Activated CD8-positive, alpha-beta T cell treated with anti-CD3 and anti-CD28 coated beads for 36 hours (primary cell): Measurements from ENCODE around the gene NBAS. TPM values are rescaled to one million over a fixed set of nuclear protein-coding genes. Genes with fewer than 3 reads are reported as not detected.

Source experiments
- ATAC-seq: fragments of 200-7000 bp; cut with Tn5 transposase; one replicate; pipeline ENCODE4 v1.10.0; 2021; ENCODE audit warnings: mild to moderate bottlenecking, moderate library complexity
- CTCF ChIA-PET: fragments of 350-600 bp; sonication (Branson Sonifier 250); formaldehyde crosslinking; loops from one replicate; lab custom pipeline; 2021; ENCODE audit warnings: antibody characterized with exemption; lab: Charles Lee
- POLR2A ChIA-PET: fragments of 350-600 bp; sonication (Branson Sonifier 250); formaldehyde crosslinking; loops from one replicate; lab custom pipeline; 2021; ENCODE audit warnings: antibody characterized with exemption; lab: Charles Lee
- DNase-seq: peaks from one replicate; pipeline ENCODE4 v3.0.0-alpha.2; 2020
- H3K27ac Mint-ChIP-seq: one replicate; pipeline ENCODE4 v1.8.0; 2021; ENCODE audit warnings: mild to moderate bottlenecking, mixed read lengths
- H3K27me3 Mint-ChIP-seq: one replicate; pipeline ENCODE4 v1.8.0; 2021; ENCODE audit warnings: mixed read lengths
- H3K36me3 Mint-ChIP-seq: one replicate; pipeline ENCODE4 v1.8.0; 2021; ENCODE audit warnings: low read depth, mixed read lengths
- H3K4me1 Mint-ChIP-seq: one replicate; pipeline ENCODE4 v1.8.0; 2021; ENCODE audit warnings: low read depth, mixed read lengths
- H3K4me3 Mint-ChIP-seq: one replicate; pipeline ENCODE4 v1.8.0; 2021; ENCODE audit warnings: mild to moderate bottlenecking, moderate library complexity, mixed read lengths
- H3K9me3 Mint-ChIP-seq: one replicate; pipeline ENCODE4 v1.8.0; 2021; ENCODE audit warnings: mixed read lengths
- intact Hi-C: fragments of 100-400 bp; cut with micrococcal nuclease; formaldehyde crosslinking; loops from one replicate; pipeline ENCODE4 v1.10.0; 2022
- total RNA-seq, 2 experiments: library from RNA; stranded (reverse); gene quantifications; one replicate each; pipeline ENCODE4 v1.2.3, GENCODE V29; 2021
- TF ChIP-seq, protein P1 (sequence below): fragments of 200-600 bp; IDR thresholded peaks from one replicate; pipeline ENCODE4 v1.8.0; 2022; ENCODE audit warnings: antibody characterized with exemption, mild to moderate bottlenecking

Gene NBAS
- total RNA-seq, 2 experiments from 2014 or later = 40.9 to 41.9 TPM

DNA sequence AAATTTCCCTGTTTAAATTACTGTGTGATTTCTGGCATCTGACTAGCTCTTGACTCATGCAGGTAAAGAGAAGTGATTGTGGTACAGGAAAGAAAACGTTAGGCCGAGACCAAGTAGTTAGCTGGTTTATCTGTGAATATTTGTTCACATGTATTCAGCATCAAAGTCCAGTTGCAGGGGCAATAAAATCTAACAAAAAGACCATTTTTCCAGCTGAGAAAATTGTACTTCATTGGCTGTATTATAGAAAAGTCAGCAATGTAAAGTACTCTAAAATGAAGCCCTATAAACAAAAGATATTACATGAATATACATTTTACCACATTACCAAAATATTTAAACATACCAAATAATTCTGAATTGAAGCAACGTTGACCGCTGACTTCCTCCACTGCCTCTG, 88.3 kb downstream of the NBAS start:
- peaks cover 59% of the 10 kb centered on the region for H3K36me3 Mint-ChIP-seq
- CTCF ChIA-PET = no interaction called here
- POLR2A ChIA-PET = no interaction called here
- H3K4me1 Mint-ChIP-seq = no peaks in the 10 kb centered on the region
- H3K27me3 Mint-ChIP-seq = no peaks in the 10 kb centered on the region
- DNase-seq = no peak
- H3K4me3 Mint-ChIP-seq = no peak overlapping the region
- TF ChIP-seq, protein P1, sequence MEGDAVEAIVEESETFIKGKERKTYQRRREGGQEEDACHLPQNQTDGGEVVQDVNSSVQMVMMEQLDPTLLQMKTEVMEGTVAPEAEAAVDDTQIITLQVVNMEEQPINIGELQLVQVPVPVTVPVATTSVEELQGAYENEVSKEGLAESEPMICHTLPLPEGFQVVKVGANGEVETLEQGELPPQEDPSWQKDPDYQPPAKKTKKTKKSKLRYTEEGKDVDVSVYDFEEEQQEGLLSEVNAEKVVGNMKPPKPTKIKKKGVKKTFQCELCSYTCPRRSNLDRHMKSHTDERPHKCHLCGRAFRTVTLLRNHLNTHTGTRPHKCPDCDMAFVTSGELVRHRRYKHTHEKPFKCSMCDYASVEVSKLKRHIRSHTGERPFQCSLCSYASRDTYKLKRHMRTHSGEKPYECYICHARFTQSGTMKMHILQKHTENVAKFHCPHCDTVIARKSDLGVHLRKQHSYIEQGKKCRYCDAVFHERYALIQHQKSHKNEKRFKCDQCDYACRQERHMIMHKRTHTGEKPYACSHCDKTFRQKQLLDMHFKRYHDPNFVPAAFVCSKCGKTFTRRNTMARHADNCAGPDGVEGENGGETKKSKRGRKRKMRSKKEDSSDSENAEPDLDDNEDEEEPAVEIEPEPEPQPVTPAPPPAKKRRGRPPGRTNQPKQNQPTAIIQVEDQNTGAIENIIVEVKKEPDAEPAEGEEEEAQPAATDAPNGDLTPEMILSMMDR = no peak
- intact Hi-C loops = no loop called here
- no peak overlapping the region for H3K27ac Mint-ChIP-seq
- H3K9me3 Mint-ChIP-seq = peaks cover 5% of the 10 kb centered on the region
- ATAC-seq = no peak

DNA sequence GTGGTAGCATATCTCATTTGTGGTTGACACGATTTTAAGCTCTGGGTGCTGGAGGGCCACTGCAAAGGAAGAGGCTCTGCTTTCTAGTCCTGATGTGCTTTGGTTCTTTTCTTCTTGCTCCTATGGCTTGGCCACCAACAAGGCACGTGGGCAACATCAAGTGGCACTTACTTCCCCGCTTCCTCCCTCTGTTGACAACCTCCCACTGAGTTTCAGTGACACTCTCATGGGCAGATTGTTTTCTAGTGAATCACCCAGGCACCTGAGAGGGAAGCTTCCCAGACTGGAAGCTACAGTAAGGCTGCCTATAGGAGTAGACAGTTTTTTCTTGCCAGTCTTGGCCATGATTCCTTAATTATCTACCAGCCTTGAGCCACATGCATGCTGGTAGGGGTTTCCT, 89.0 kb downstream of the NBAS start:
- no peak overlapping the region for H3K27ac Mint-ChIP-seq
- H3K36me3 Mint-ChIP-seq = peaks cover 60% of the 10 kb centered on the region
- H3K27me3 Mint-ChIP-seq = no peaks in the 10 kb centered on the region
- ATAC-seq (no peak), DNase-seq (no peak)
- TF ChIP-seq, protein P1 = no peak
- ChIA-PET CTCF (no interaction called here), POLR2A (interaction anchor here (0.7 kb wide), 1 partner anchor 25 kb away, joined by 3 read pairs; no protein-coding TSS in a partner anchor)
- peaks cover 5% of the 10 kb centered on the region for H3K9me3 Mint-ChIP-seq
- no peak overlapping the region for H3K4me3 Mint-ChIP-seq
- intact Hi-C loops = no loop called here
- H3K4me1 Mint-ChIP-seq = no peaks in the 10 kb centered on the region

DNA sequence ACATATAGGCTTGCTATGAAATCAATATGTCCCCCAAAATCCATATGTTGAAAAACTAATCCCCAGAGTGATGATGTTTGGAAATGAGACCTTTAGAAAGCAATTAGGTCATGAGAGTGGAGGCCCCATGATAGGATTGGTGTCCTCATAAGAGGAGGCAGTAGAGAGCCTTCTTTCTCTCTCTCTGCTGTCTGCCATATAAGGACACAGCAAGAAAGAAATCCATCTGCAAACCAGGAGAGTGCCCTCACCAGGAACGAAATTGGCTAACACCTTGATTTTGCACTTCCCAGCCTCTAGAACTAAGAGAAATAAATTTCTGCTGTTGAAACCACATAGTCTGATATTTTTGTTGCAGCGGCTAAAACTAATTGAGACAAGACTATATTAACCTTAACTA, 89.5 kb downstream of the NBAS start:
- H3K36me3 Mint-ChIP-seq = peaks cover 59% of the 10 kb centered on the region
- no peak for ATAC-seq

DNA sequence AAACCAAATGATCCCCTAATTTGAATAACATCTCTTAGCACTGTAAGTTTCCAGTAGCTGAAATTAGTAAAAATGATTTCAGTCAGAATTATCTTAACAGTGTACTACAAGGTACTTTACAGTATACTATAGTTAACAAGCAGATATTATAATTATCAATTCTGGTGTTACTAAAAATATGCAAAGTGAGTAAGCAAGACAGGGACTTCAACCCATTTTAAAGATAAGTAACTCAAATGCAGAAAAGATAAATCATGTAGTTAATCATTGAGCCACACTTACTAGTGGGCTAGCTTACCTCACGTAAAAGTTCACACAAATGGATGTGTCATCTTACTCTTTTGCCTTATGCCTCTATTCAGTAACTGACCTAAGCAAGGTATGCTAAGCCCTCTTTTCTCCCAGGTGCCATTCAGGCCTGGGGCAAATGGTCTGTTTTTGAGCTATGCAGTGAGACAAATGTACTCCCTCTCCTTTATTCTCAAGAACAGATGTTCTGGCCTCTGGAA, 101.0 kb downstream of the NBAS start:
- H3K9me3 Mint-ChIP-seq = no peaks in the 10 kb centered on the region
- H3K4me1 Mint-ChIP-seq = no peaks in the 10 kb centered on the region
- peaks cover 30% of the 10 kb centered on the region for H3K36me3 Mint-ChIP-seq
- CTCF ChIA-PET = no interaction called here
- no peaks in the 10 kb centered on the region for H3K27me3 Mint-ChIP-seq
- DNase-seq = no peak
- no peak overlapping the region for H3K27ac Mint-ChIP-seq
- no peak overlapping the region for H3K4me3 Mint-ChIP-seq
- POLR2A ChIA-PET = no interaction called here
- intact Hi-C loops = no loop called here
- ATAC-seq = no peak
- TF ChIP-seq, protein P1 = no peak

More for the DNA sequence above, 89.5 kb downstream of the NBAS start:
- no peak overlapping the region for H3K27ac Mint-ChIP-seq
- peaks cover 5% of the 10 kb centered on the region for H3K9me3 Mint-ChIP-seq
- CTCF ChIA-PET = no interaction called here
- no peak overlapping the region for H3K4me3 Mint-ChIP-seq
- H3K4me1 Mint-ChIP-seq = no peaks in the 10 kb centered on the region
- POLR2A ChIA-PET = no interaction called here
- intact Hi-C loops = no loop called here
- DNase-seq = no peak
- H3K27me3 Mint-ChIP-seq = no peaks in the 10 kb centered on the region
- TF ChIP-seq, protein P1 = no peak

DNA sequence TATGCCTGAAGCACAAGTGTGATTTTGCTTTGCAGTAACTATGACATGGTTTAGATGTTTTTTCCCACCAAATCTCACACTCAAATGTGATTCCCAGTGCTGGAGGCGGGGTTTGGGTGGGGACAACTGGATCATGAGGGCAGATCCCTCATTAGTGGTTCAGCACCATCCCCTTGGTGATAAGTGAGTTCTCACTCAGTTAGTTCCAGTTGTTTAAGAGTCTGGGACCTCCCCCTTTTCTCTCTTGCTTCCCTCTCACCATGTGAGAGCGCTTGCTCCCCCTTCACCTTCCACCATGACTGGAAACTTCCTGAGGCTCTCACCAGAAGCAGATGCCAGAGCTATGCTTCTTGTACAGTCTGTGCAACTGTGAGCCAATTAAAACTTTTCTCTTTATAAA, 102.9 kb downstream of the NBAS start:
- Mint-ChIP-seq H3K9me3 (no peaks in the 10 kb centered on the region), H3K4me1 (no peaks in the 10 kb centered on the region), H3K36me3 (peaks cover 26% of the 10 kb centered on the region), H3K4me3 (no peak overlapping the region), H3K27ac (no peak overlapping the region), H3K27me3 (no peaks in the 10 kb centered on the region)
- DNase-seq (no peak), ATAC-seq (no peak)
- TF ChIP-seq, protein P1 = no peak
- intact Hi-C loops = no loop called here
- ChIA-PET POLR2A (no interaction called here), CTCF (no interaction called here)
